ENCODE measurements around the gene FSTL4. TPM values are rescaled to one million over a fixed set of nuclear protein-coding genes. Genes with fewer than 3 reads are reported as not detected.

The FSTL4 gene
- total RNA-seq, 2 donors from 2014 or later, result 4.4 to 5.5 TPM

GRCh38 chr5:133214153-133214820, 398.1 kb downstream of the FSTL4 start:
- 89% methylated on average over 1 to 2 of the region's 2 CpGs for WGBS, 2 experiments (ENCODE audit: insufficient coverage in 1 of 2, insufficient read length in 1 of 2)
- H3K36me3 ChIP-seq (ENCODE audit: control insufficient read depth, insufficient read depth, low read length), result no peaks in the 10 kb centered on the region
- H3K27ac Mint-ChIP-seq, result no peak overlapping the region

DNA sequence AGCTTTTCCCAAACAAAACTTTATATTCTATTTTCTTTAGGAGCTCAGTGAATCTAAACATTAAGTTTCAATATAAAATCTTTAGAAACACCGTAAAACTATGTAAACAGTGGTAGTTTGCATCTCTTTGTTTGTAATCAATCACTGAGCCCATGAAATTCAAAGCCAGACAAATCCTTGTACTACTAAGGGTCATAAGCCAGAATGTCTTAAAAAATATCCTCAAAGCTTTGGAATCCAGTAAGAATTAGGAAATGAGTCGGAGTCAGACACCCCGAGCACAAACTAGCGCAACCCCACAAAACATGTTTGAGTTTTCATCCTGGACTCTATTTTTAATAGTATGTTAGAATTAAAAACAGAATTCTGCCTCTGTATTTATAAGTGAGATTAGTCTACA, 406.7 kb downstream of the FSTL4 start:
- 96 to 100% methylated on average over 1 to 4 of the region's 4 CpGs for WGBS, 2 experiments (ENCODE audit: insufficient coverage in 1 of 2, insufficient read length in 1 of 2)
- TF ChIP-seq CTCF (conservative IDR thresholded peaks at IDR 0.05), result no peak
- no peak for DNase-seq
- Histone ChIP-seq H3K36me3 (ENCODE audit: control insufficient read depth, insufficient read depth, low read length) (no peaks in the 10 kb centered on the region), H3K9ac (ENCODE audit: extremely low read depth, low read length, poor library complexity, severe bottlenecking) (no peak overlapping the region), H3K4me1 (ENCODE audit: control insufficient read depth, insufficient read depth, low read length) (no peaks in the 10 kb centered on the region), H3K27ac (ENCODE audit: low read depth, low read length) (no peak overlapping the region), H3K9me3 (ENCODE audit: control insufficient read depth, low read length) (no peaks in the 10 kb centered on the region), H3K4me3 (ENCODE audit: low read length) (no peak overlapping the region), H3K27me3 (ENCODE audit: control insufficient read depth, insufficient read depth, low read length, poor library complexity, severe bottlenecking) (no peaks in the 10 kb centered on the region)
- no peaks in the 10 kb centered on the region for H3K36me3 Mint-ChIP-seq (ENCODE audit: low read depth)
- H3K9me3 Mint-ChIP-seq, result no peaks in the 10 kb centered on the region
- no peaks in the 10 kb centered on the region for H3K27me3 Mint-ChIP-seq (ENCODE audit: insufficient read depth)
- no peaks in the 10 kb centered on the region for H3K4me1 Mint-ChIP-seq
- H3K27ac Mint-ChIP-seq, result no peak overlapping the region
- H3K4me3 Mint-ChIP-seq, result no peak overlapping the region

More at GRCh38 chr5:133214153-133214820, 398.1 kb downstream of the FSTL4 start:
- Mint-ChIP-seq H3K36me3 (ENCODE audit: low read depth) (peaks cover 2% of the 10 kb centered on the region), H3K4me3 (no peak overlapping the region), H3K9me3 (no peaks in the 10 kb centered on the region), H3K4me1 (no peaks in the 10 kb centered on the region), H3K27me3 (ENCODE audit: insufficient read depth) (no peaks in the 10 kb centered on the region)
- no peak overlapping the region for H3K9ac ChIP-seq (ENCODE audit: extremely low read depth, low read length, poor library complexity, severe bottlenecking)
- H3K4me1 ChIP-seq (ENCODE audit: control insufficient read depth, insufficient read depth, low read length), result no peaks in the 10 kb centered on the region
- no peak for TF ChIP-seq CTCF (conservative IDR thresholded peaks at IDR 0.05)
- no peak overlapping the region for H3K27ac ChIP-seq (ENCODE audit: low read depth, low read length)
- DNase-seq, result no peak
- H3K9me3 ChIP-seq (ENCODE audit: control insufficient read depth, low read length), result no peaks in the 10 kb centered on the region
- H3K27me3 ChIP-seq (ENCODE audit: control insufficient read depth, insufficient read depth, low read length, poor library complexity, severe bottlenecking), result no peaks in the 10 kb centered on the region
- H3K4me3 ChIP-seq (ENCODE audit: low read length), result no peak overlapping the region

GRCh38 chr5:133205204-133205603, 407.1 kb downstream of the FSTL4 start:
- 57 to 73% methylated on average over 1 to 2 of the region's 4 CpGs for WGBS, 2 experiments (ENCODE audit: insufficient coverage in 1 of 2, insufficient read length in 1 of 2)

More at GRCh38 chr5:133205204-133205603, 407.1 kb downstream of the FSTL4 start:
- Mint-ChIP-seq H3K27ac (no peak overlapping the region), H3K4me1 (no peaks in the 10 kb centered on the region), H3K36me3 (ENCODE audit: low read depth) (no peaks in the 10 kb centered on the region), H3K27me3 (ENCODE audit: insufficient read depth) (no peaks in the 10 kb centered on the region), H3K4me3 (no peak overlapping the region), H3K9me3 (no peaks in the 10 kb centered on the region)
- Histone ChIP-seq H3K9ac (ENCODE audit: extremely low read depth, low read length, poor library complexity, severe bottlenecking) (no peak overlapping the region), H3K27ac (ENCODE audit: low read depth, low read length) (no peak overlapping the region), H3K9me3 (ENCODE audit: control insufficient read depth, low read length) (no peaks in the 10 kb centered on the region), H3K36me3 (ENCODE audit: control insufficient read depth, insufficient read depth, low read length) (no peaks in the 10 kb centered on the region), H3K4me3 (ENCODE audit: low read length) (no peak overlapping the region), H3K27me3 (ENCODE audit: control insufficient read depth, insufficient read depth, low read length, poor library complexity, severe bottlenecking) (no peaks in the 10 kb centered on the region), H3K4me1 (ENCODE audit: control insufficient read depth, insufficient read depth, low read length) (no peaks in the 10 kb centered on the region)
- DNase-seq, result no peak
- no peak for TF ChIP-seq CTCF (conservative IDR thresholded peaks at IDR 0.05)
